22Rv1 (cell line): ENCODE data around the gene RBMXL3.

Source experiments
- ZFX ChIP-seq: fragments of 450-650 bp; IDR thresholded peaks from 2 replicates; pipeline ENCODE4 v1.6.1; 2017; ENCODE audit warnings: antibody characterized with exemption, borderline replicate concordance
- TF ChIP-seq, protein P1 (sequence below): fragments of 450-650 bp; IDR thresholded peaks from 2 replicates; pipeline ENCODE4 v1.5.1; 2017; ENCODE audit warnings: mild to moderate bottlenecking

- TF ChIP-seq, protein P1, sequence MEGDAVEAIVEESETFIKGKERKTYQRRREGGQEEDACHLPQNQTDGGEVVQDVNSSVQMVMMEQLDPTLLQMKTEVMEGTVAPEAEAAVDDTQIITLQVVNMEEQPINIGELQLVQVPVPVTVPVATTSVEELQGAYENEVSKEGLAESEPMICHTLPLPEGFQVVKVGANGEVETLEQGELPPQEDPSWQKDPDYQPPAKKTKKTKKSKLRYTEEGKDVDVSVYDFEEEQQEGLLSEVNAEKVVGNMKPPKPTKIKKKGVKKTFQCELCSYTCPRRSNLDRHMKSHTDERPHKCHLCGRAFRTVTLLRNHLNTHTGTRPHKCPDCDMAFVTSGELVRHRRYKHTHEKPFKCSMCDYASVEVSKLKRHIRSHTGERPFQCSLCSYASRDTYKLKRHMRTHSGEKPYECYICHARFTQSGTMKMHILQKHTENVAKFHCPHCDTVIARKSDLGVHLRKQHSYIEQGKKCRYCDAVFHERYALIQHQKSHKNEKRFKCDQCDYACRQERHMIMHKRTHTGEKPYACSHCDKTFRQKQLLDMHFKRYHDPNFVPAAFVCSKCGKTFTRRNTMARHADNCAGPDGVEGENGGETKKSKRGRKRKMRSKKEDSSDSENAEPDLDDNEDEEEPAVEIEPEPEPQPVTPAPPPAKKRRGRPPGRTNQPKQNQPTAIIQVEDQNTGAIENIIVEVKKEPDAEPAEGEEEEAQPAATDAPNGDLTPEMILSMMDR = no peak
- TF ChIP-seq ZFX = no peak
These were observed at the start of gene RBMXL3 for GRCh38 chrX:115189110-115189509.
